Activated gamma-delta T cell treated with anti-CD3 and anti-CD28 coated beads, Interleukin-2, amount 50 U/mL, for 16 hours (primary cell): ENCODE results near the gene KCNN4.
A peak's percentile ranks its signal among the peaks of the same experiment; 100 is the strongest.
"Not testable (repeated sequence)": the region's sequence is repeated elsewhere in the genome, so short reads cannot be mapped to it uniquely, and the experiment has no call there.

Source experiments
- DNase-seq: peaks from one replicate; pipeline ENCODE4 v3.0.0-alpha.2; 2020; ENCODE audit warnings: low read depth

Gene KCNN4

DNA sequence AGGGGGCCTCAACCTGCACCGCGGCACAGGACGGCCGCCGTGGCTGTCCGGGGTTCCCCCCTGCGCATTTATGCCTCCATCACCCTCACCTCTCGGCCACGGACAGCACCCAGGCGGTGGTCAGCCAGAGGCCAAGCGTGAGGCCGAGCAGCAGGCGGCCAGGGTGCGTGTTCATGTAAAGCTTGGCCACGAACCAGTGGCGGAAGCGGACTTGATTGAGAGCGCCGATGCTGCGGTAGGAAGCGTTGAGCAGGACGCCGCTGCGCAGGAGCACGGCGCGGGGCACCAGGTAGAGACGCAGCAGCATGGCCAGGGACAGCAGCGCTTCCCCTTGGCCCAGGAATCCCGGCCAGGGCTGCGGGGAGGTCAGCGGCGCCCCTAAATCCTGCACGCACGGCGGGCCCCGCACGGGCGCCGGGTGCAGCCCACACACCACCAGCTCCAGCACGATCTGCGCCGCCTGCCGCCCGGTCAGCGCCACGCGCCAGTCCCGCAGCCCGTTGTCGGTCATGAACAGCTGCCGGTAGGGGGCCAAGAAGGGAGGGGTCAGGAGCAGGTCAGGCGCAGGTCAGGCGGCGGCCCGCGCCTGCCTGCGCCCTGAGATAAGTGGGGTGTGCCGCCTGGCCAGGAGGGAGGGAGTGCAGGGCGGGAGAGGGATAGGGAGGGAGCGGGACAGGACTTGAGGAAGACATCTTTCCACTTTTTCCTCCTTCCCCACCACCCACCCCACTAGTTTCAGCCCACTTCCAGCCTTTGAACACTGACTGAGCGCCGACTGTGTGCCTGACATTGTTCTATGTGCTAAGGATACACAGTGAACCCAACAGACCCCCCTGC is 6.5 kb downstream of the KCNN4 start:
- DNase-seq = no peak

DNA sequence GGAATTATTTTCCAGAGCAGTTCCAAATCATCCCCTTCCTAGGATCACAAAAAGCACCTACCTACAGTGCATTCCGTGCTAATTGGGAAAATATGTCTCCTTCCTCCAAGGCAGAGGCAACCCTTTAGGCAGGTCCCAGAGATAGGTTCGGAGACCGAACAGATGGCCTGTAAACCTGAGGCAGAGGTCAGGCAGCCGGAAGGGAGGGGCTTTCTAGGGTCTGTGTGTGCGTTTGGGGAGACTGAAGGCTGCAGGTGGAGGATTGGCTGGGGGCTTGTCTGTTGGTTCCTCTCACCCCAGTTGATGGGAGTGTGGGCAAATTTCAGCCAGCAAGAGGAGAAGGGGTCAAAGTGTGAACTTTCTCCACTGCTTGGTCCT is 7.1 kb downstream of the KCNN4 start:
- no peak for DNase-seq

DNA sequence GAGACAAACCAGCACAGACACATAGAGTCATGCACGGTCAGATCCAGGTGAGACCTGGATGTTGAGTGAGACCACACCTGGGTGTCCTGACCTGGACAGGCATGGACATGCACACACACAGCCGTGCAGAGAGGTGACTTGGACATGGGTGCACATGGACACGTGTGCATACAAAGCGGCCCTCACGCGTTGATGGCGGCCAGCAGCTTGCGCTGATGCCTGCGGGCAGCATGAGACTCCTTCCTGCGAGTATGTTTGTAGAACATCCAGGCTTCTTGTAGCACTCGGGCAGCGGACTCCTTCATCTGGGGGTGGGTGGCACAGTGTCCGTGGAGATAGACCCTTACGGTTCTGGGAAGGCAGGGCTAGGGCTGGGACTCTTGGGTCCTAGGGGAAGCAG is 11.5 kb downstream of the KCNN4 start:
- DNase-seq = no peak

DNA sequence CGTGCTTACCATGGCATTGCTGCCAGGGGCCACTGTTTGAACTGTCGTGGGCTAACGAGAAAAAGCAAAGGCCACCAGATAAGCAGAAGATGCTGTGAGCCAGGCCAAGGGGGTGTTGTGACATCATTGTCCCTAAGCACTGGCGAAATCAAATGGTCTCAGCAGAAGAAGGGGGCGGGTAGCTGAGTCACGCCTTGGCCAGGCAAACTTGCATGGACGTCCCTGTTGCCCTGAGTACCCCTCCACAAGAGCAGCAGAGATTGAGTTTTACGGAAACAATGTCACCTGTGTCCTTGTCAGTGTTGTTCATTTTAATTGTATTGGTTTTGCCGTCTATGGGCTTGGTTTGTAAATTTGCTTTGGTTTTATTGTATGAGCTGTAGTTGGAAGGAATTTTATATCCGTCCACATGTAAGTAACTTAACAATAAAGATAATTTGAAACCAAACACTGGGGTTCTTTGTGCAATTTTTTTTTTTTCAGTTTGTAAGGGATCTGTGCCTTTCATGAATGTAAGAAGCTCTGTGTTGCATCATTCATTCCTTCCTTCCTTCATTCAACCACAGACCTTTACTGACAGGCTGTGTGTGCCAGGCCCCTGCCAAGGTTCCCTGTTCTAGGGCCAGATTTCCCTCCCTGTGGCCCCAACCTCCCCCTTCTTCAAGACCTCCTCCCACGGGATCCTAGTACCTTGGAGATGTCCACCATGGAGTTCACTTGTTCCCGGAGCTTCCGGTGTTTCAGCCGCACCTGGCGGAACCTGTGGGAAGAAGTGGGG is 12.3 kb downstream of the KCNN4 start:
- no peak for DNase-seq

DNA sequence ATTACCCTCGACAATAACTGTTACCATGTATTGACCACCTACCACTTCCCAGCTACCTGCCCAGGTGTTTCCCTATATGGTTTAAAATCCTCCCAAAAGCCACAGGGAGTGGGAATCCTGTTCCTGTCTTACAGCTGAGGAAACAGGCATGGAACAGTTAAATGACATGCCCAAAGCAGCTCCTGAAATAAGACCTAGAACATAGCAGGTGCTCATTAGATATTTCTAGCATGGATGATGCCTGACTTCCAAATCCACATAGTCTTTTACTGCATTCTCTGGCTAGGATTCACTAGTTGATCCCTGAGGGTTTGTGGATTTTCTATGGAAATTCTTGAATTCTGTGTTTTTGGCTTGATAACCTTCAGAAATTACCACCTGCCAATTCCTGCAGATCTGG is 13.0 kb downstream of the KCNN4 start:
- DNase-seq = no peak

DNA sequence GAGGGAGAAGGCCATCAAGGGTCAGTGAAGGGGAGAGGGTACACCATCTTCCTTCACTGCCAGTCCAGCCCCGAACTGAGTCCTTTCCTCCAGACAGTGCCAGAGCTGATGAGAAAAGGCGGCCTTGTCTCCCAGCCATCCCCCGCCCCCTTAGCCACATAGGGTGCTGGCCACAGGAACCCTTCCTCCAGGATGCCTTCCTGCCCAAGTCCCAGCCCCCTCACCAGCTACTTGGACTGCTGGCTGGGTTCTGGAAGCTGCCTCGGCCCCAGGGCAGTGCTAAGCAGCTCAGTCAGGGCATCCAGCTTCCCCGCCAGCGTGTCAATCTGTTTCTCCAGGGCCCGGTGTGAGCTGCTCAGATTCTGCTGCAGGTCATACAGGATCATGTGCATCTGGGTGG is 13.5 kb downstream of the KCNN4 start:
- no peak for DNase-seq

DNA sequence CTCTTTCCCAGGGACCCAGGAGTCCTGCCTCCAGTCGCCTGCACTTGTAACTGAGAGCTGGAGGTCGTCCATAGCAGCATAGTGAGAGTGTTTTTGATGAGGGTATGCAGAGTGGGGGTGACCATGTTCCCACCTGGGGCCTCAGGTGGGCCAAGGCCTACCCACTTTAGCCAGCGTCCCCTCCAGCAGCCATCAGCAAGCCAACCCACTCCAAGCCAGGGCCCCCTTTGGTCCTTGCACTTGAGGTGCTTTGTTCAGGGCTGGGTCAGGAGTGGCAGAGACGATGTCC is 14.1 kb downstream of the KCNN4 start:
- no peak for DNase-seq

DNA sequence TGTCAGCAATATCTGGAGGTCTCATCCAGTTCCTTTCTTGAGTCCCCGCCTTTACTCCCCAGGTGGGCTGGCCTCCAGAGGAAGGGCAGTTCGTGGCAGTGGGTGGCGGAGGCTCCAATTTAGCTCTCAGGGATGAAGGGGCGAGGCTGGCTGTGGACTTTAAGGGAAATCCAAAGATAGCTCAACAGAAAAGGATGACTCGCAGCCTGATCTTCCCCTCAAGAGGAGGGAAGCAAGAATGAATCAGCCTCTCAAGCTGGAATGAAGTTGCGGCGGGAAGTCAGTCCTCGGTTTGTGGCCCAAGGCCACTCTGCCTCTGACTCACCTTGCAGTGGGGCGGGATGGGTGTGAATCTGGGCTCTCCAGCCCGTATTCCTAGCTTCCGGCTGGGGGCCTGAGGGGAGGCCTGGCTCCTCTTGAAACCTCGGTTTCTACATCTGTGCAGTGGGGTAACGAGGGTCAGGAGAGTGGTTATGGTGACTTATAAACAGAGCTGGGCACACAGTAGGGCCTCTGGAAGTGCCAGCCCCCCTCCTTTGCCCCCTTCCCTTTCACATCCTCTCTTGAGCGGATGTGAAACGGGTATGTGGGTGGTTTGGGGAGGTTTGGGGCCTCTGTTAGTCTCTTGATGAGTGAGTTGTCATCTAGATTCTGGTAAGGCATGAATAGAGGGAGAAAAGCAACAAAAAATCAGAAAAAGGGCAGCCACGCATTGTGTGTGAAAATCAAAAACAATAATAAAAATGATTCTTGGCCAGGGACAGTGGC is 15.5 kb downstream of the KCNN4 start:
- peak; percentile 59 for DNase-seq

DNA sequence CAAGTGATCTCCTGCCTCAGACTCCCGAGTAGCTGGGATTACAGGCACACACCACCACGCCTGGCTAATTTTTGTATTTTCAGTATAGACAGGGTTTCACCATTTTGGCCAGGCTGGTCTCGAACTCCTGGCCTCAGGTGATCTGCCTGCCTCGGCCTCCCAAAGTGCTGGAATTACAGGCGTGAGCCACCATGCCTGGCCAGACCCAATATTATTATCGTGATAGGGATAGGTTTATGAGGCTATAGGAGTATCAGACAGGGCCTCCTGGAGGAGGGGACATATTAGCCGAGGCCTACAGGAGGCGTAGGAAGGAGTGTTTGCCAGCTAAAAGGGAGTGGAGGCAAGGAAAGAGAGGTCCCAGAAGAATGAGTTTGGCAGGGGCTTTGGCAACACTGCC is 16.1 kb downstream of the KCNN4 start:
- DNase-seq = not testable (repeated sequence)

DNA sequence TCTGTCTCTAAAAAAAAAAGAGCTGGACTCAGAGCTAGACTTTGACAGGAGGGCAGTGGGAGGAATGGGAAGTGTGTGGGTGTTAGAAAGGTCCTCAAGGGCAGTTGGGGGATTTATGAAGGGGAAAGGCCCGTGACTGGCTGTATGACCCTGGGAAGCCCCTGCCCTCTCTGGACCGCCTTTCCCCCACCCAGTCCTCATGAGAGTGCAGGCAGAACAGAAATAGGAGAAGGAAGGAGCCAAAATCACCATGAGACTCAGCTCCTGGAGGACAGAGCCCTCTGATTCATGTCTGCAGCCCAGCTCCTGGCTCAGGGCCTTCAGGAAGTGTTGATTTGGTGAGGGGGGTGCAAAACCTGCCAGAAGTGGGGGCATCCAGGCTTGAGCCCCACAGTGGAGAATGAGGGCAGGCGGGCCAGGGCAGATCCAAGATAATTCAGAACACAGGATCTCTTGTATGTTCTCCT is 17.3 kb downstream of the KCNN4 start:
- DNase-seq = no peak

DNA sequence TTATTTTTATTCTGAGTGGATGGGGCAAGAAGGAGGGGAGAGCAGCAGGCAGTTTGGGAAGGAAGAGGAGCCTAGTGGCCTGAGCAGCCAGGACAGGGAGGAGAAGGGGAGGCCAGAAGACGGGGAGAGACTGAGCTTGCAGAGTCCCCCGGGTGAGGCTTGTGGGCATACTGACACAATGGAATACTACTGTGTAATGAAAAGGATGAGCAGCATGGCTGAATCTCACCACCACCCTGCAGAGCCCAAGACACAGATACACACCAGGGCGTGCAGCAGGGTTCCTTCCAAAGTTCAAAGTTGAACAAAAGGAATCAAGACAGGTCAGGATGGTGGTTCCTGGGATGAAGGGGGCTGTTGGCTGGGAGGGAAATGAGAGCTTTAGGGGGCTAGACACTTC is 18.0 kb downstream of the KCNN4 start:
- no peak for DNase-seq

DNA sequence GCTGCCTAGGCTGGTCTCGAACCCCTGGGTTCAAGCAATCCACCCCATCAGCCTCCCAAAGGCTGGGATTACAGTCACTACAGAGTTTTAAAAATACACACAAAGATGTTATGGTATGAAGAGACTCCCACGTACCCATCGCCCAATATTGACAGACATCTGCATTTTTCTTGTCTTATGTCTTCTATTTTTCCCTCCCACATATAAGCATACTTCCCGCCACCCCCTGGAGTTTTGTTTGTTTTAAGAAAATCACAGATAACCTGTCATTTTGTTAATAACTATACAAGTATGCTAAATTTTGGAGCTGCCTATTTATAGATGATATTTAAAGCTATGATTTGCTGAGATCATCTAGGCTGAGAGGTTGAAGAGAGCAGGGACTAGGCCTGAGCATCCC is 19.8 kb downstream of the KCNN4 start:
- no peak for DNase-seq

DNA sequence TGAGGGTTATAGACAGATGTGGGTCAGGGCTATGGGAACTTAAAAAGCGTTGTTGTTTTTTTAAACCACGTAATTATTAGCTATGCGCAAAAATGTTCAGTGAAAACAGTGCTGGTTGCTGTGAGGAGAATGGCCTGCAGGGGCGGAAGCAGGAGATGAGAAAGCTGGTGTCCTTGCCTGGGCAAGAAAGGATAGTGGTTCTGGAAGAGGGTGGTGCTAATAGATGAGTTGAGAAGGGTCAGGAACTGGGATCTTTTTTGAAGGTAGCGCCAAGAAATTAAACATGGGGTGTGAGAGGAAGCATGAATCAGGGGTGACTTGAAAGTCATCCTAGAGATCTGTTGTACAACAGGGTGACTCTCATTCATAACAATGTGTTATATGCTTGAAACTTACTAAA is 21.3 kb downstream of the KCNN4 start:
- DNase-seq = no peak

DNA sequence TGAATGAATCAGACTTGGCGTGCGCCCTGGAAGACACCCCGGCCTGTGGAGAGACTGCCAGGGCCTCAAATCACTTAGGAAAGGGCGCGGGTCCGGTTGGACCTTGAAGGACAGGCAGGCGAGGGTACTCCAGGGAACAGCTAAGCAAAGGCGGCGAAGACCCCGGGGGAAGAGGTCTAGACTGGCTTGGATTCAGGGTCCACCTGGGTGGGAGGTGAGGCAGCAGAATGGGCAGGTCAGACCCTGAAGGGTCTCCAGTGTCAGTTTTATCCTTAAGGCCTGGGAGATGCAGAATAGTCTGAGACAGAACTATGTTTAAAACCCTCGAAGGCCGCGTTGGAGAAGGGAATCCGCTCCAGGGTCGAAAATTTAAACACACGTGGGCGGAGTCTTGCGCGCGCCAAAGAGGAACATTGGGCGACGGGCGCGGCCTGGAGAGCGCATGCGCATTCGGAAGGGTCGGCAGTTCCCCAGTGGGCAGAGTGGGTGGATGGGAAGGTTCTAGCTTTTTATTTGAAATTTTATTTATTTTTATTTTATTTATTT is 25.4 kb downstream of the KCNN4 start:
- DNase-seq = peak; percentile 58

DNA sequence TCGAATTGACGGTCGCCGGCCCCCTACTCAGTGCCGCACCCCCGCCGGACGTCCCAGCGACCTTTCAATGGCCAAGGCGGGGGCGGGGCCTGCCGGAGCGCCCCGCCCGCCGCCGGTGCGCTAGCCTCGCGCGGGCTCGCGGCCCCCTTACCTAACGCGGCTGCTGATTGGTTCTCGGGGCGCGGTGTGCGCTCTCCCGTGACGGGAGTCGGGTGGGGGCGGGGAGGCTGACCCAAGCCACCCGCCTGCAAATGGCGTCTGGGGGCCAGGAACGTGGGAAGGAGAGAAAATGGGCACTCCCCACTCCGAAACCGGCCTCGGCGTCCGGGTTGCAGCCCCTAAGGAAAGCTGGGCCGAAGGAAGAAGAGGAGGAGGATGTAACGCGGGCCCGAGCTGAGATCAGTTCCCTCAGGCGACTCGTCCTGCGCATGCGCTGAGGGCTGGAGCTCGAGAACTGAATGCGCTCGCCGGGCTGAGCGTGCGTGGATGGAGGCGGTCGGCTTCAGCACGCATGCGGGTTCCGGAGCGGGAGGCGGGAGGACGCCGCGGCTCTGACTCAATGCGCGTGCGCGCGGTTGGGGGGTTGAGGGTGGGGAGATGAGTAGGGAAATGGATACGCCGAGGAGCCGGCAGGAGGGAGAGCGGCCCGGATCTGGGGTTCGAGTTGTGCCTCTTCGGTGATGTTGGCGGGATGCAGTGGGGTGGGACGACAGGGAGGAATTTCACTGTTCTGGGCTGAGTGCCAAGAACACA is 26.1 kb downstream of the KCNN4 start, which contains the start of gene SMG9:
SMG9 (minus strand) TSS at position 460 of the 753 bp plus-strand sequence. CDS start 4,221 bp downstream, outside the sequence.
- DNase-seq = peak; percentile 96

DNA sequence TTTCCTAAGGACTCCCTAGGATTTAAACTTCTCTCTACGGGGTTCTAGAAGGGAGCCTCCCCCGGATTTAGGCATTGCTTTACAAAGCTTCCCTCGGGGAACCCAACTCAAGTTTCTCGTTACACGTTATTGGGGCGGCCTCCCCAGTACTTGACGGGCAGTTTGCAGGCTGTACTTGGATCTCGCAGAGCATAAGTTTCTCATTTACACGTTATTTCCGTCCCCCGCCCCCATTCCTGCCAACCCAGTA is 26.6 kb downstream of the KCNN4 start:
- no peak for DNase-seq

DNA sequence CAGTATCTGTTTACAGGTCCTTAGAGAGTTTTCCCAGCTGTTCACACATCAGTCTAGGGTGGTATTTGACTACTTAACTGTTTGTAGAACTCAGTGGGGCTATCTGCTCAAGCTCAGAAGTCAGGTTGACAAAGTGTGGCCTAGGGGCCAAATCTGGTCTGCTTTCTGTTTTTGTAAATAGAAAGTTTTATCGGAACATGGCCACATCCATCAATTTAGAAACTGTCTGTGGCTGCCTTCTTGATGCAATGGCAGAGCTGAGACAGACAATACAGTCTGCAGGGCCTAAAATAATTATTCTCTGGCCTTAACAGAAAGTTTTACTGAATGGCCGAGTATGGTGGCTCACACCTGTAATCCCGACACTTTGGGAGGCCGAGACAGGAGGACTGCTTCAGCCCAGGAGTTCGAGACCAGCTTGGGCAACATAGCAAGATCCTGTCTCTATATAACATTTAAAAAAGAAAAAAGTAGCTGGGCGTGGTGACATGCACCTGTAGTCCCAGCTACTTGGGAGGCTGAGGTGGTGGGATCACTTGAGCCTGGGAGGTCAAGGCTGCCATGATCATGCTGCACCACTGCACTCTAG is 28.4 kb downstream of the KCNN4 start:
- DNase-seq = no peak

DNA sequence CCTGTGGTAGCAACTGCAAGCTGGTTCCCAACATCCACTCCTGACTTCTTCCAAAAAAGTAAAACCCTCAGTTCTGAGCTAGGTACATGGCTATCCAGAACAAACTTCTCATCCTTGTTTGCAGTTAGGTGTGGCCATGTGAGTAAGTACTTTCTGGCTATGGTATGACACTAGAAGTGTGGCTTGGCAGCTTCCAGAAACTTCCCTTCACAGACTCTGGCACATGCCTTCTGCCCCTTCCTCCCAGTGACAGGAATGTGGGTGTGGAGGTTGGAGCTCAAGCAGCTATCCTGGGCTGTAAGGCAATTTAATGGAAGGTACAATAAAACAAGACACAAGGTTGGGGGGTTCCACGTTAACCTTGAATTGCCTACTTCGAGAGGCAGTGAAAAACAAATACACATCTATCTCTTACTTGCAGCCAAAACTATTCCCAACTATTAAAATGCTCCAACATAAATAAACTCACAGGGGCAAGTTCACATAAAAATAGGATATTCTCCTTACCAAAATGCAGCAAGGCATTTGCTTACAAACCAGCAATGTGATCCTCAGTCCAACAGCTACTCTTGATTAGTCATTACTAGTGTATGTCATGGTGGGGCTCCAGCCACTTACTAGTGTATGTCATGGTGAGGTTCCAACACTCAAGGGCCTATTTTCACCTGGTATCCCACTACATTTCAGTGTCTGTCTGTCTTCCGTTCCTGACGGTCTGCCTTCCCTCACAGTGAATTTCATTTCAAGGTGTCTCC is 29.1 kb downstream of the KCNN4 start:
- no peak for DNase-seq

DNA sequence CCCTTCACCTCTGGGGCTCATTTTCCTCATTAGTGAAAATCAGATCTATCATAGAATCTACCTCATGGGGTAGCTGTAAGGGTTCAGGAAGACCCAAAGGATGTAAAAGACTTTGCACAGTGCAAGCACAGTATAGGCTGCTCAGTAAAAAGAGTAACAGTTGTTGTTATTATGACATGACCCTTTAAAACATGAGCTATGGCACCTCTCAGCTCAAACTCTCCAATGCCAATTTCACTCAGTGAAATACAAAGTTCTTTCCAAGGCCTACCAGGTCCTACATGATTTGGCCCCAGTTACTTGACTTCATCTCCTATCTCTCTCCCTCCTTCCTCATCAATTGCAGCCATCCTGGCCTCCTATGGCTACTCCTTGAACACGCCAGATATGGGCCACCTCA is 30.9 kb downstream of the KCNN4 start:
- DNase-seq = no peak

DNA sequence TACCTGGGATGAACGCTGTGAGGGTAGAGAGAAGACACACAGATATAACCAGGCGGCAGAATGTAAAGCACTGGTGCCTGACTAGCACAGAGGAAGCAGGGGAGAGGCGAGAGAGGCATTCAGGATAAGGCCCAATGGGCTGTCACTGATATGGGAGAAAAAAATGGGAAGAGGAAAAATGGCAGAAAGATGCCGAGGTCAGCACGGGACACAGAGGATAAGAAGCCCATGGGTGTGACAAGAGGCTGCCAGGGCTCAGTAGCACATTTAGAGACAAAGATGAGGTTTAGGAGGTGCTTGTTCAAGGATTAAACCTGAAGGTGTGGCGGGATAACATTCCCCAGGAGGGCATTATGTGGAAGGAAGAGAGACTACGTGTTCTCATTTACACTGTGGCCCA is 31.6 kb downstream of the KCNN4 start:
- no peak for DNase-seq

DNA sequence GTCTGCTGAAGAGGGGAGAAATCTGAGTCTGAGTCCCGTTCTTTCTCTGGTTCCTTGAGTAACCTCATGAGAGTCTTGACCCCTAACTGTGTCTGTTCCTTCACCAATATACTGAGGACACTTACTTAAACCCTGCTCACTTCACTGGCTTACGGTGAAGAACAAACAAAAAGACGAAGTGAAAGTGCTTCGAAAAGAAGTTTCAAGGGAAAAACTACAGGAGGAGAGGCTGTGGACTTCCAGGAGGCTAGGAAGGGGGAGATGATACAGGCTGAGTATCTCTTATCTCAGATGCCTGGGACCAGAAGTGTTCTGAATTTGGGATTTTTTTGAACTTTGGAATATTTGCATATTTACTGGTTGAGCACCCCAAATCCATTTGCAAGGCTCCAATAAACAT is 32.1 kb downstream of the KCNN4 start:
- DNase-seq = no peak
